Tibial artery (tissue), 4 donors: ENCODE measurements around the gene NPHP4.

Source experiments
- DNase-seq, 2 donors: peaks; one replicate each; pipeline ENCODE4 v3.0.0-alpha.2; 2019
- H3K27ac ChIP-seq, 2 donors: fragments of 200-600 bp; sonication (generic) in 1 of 2; 1 replicate in 1 of 2; 2 replicates in 1 of 2; pipeline ENCODE4 v1.5.1; 2018 to 2019; ENCODE audit warnings: mild to moderate bottlenecking in 1 of 2
- H3K27me3 ChIP-seq, 2 donors: fragments of 200-600 bp; sonication (generic) in 1 of 2; one replicate each; pipeline versions ENCODE4 v1.5.1 to v1.6.0; 2016 to 2019
- H3K36me3 ChIP-seq, 3 donors: fragments of 200-600 bp; sonication (generic) in 2 of 3; one replicate each; pipeline ENCODE4 v1.5.1; 2016 to 2019; ENCODE audit warnings: mild to moderate bottlenecking in 2 of 3
- H3K4me1 ChIP-seq, 4 donors: fragments of 200-600 bp; sonication (generic) in 2 of 4; 1 replicate in 3 of 4; 2 replicates in 1 of 4; pipeline ENCODE4 v1.5.1; 2016 to 2019
- H3K4me3 ChIP-seq, 2 donors: fragments of 200-600 bp; sonication (generic) in 1 of 2; 1 replicate in 1 of 2; 2 replicates in 1 of 2; pipeline ENCODE4 v1.5.1; 2018 to 2019; ENCODE audit warnings: mild to moderate bottlenecking in 2 of 2
- H3K9me3 ChIP-seq, 3 donors: fragments of 200-600 bp; sonication (generic) in 1 of 3; one replicate each; pipeline ENCODE4 v1.5.1; 2016 to 2019
- CTCF ChIP-seq, 2 experiments: fragments of 200-600 bp in 1 of 2; fragments of 450-650 bp in 1 of 2; IDR thresholded peaks; one replicate each; pipeline ENCODE4 v1.5.1; 2017 to 2019; ENCODE audit warnings: antibody characterized with exemption in 2 of 2, mild to moderate bottlenecking in 1 of 2, moderate library complexity in 1 of 2
- intact Hi-C: fragments of 100-400 bp; cut with DNase I; formaldehyde crosslinking; loops from one replicate; pipeline ENCODE4 v1.15.0; 2023; ENCODE audit warnings: low total_unique reads

Gene NPHP4

GRCh38 chr1:5827516-5827915 is 164.7 kb downstream of the NPHP4 start:
- Histone ChIP-seq H3K4me3 (no peak overlapping the region), H3K27me3 (peaks cover 0 to 19% of the 10 kb centered on the region in 2 donors), H3K36me3 (no peaks in the 10 kb centered on the region), H3K27ac (no peak overlapping the region), H3K9me3 (no peaks in the 10 kb centered on the region), H3K4me1 (no peaks in the 10 kb centered on the region)
- intact Hi-C loops, result no loop called here
- no peak for DNase-seq
- no peak for TF ChIP-seq CTCF (IDR thresholded peaks at IDR 0.05)

- no peak for DNase-seq
- intact Hi-C loops, result no loop called here
- H3K27ac ChIP-seq, result no peak overlapping the region
- H3K27me3 ChIP-seq, result peaks cover 0 to 14% of the 10 kb centered on the region in 2 donors
- no peaks in the 10 kb centered on the region for H3K36me3 ChIP-seq
- no peaks in the 10 kb centered on the region for H3K9me3 ChIP-seq
- no peak overlapping the region for H3K4me3 ChIP-seq
- H3K4me1 ChIP-seq, result no peaks in the 10 kb centered on the region
- TF ChIP-seq CTCF (IDR thresholded peaks at IDR 0.05), result no peak
Observed at GRCh38 chr1:5826601-5827000, 165.6 kb downstream of the NPHP4 start.

- Histone ChIP-seq H3K27me3 (peaks cover 0 to 12% of the 10 kb centered on the region in 2 donors), H3K4me1 (no peaks in the 10 kb centered on the region), H3K27ac (no peak overlapping the region), H3K9me3 (no peaks in the 10 kb centered on the region), H3K4me3 (no peak overlapping the region), H3K36me3 (no peaks in the 10 kb centered on the region)
- no peak for DNase-seq
- intact Hi-C loops, result no loop called here
- TF ChIP-seq CTCF (IDR thresholded peaks at IDR 0.05), result no peak
Observed at GRCh38 chr1:5822726-5823125, 169.5 kb downstream of the NPHP4 start.

GRCh38 chr1:5822266-5822665 is 170.0 kb downstream of the NPHP4 start:
- Histone ChIP-seq H3K4me1 (no peaks in the 10 kb centered on the region), H3K36me3 (no peaks in the 10 kb centered on the region), H3K9me3 (no peaks in the 10 kb centered on the region), H3K4me3 (no peak overlapping the region), H3K27ac (no peak overlapping the region), H3K27me3 (peaks cover 0 to 17% of the 10 kb centered on the region in 2 donors)
- no peak for TF ChIP-seq CTCF (IDR thresholded peaks at IDR 0.05)
- no peak for DNase-seq
- intact Hi-C loops, result no loop called here

- Histone ChIP-seq H3K4me3 (no peak overlapping the region), H3K4me1 (no peaks in the 10 kb centered on the region), H3K27ac (no peak overlapping the region)
Observed at GRCh38 chr1:5821540-5822176, 170.6 kb downstream of the NPHP4 start.

More at GRCh38 chr1:5821540-5822176, 170.6 kb downstream of the NPHP4 start:
- intact Hi-C loops, result no loop called here
- TF ChIP-seq CTCF (IDR thresholded peaks at IDR 0.05), result no peak
- H3K9me3 ChIP-seq, result no peaks in the 10 kb centered on the region
- H3K36me3 ChIP-seq, result no peaks in the 10 kb centered on the region
- peaks cover 0 to 18% of the 10 kb centered on the region in 2 donors for H3K27me3 ChIP-seq
- no peak for DNase-seq
